GM18867 (cell line): ENCODE data around the gene LEMD2.

Experiments used
- ATAC-seq: cut with Tn5 transposase; IDR thresholded peaks from one replicate; pipeline ENCODE4 v1.9.1; 2021; ENCODE audit warnings: mild to moderate bottlenecking, moderate library complexity; ENCODE audit not compliant: unreplicated experiment

Gene LEMD2

DNA sequence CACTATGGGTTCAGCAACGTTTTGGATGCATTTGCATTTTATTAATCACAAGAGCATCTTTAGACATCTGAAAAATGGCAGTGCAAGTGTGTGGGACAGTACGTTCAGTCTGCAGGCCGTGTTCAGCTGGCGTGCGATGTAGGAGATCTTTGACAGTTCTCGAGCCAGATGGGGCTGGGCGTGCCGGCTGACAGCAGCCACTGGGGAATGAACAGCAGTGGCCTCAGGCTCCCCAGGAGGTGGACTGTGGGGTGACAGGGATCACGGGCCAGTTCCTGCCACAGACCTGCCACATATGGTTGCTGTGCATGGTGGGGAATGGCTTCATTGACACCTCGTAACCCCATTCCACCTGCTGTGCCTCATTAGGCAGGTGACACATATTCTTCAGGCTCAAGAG is 31.3 kb upstream of the LEMD2 start:
- no peak for ATAC-seq

GRCh38 chr6:33819021-33819420 is 30.1 kb upstream of the LEMD2 start:
- ATAC-seq, result no peak

DNA sequence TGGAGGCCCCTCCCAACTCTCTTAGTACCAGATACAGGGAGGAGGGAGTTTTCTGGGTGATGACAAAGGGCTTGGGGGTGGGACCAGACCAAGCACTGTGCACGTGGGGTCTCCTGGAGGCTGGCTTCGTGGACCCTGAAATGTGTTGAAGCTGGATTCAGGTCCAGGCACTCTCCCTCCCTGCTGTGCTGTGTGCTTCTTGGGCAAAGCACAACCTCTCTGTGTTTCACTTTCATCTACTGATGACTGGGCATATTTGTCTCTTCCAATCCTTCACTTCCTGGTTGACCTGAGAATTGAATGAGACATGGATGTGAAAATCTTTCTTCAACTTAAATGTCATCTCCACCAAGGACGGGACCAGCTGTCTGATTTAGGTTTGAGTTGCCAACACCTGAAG is 29.4 kb upstream of the LEMD2 start:
- no peak for ATAC-seq

DNA sequence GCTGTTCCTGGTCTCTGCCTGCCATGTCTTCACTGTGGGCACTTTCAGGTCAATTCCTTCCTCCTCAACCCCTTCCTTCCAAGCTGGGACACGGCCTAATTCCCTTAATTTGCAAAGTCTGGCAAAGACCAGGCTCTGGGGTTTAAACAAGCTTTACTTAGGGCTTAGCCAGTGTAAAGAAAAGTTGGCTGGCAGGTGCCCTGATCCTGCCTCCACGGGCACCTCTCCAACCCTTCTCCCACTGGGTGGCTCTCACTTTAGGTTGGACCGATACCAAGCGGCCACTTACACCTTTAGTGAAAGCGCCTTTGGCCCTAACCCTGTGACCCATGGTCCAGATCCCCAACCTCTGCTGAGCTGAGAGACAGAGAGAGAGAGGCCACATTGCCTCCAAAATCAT is 28.6 kb upstream of the LEMD2 start:
- ATAC-seq, result no peak

DNA sequence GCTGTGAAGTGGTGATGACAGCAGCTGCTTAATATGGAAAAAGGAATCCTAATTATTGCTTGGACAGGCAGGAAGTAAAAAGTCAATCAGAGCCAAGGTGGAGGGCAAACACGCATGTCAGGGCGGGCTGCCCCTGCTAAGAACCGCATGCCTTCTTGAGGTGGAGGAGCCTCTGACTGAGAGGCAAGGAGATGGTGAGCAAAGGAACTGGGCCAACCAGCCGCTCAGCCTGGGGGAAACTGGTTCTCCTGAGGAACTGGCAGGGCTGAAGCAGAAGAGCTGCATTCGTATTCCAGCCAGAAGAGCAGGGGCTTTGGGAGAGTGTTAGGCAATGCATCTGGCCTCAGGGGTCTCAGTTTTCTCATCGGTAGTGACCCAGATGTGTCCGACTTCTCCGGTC is 28.0 kb upstream of the LEMD2 start:
- ATAC-seq, result no peak

- ATAC-seq, result no peak
Observed at GRCh38 chr6:33815854-33816253, 26.9 kb upstream of the LEMD2 start.

- no peak for ATAC-seq
Observed at GRCh38 chr6:33813990-33814985, 25.4 kb upstream of the LEMD2 start.

DNA sequence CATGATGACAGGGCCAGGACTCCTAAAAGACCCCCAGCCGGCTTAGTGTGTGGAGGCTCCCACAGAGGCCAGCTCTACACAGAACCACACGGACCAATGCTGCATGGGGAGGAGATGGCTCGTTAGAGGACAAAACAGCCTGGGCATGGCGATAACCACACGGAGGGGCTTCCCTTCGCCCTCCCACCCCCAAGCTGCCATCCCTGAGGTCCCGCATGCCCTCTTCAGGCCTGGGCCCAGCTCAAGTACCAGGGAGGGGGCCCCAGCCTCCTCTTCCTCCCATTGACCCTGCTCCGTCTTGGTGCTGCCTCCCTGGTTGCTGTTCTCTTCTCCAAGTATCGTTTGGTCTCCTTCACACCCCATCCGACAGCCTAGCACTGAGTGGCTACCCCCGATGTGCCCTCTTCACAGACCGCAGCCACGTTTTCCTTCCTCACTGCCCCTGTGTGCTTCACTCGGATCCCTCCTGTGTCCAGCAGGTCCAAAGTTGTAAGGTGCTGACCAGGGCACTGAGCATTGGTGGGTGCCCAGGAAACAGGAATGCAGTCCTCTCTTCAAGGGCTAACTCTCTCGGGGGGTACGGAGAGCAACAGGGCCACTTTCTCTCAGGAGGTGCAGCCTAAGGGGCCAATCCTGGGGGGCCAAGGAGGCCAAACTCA is 24.4 kb upstream of the LEMD2 start:
- no peak for ATAC-seq

- no peak for ATAC-seq
Observed at GRCh38 chr6:33812669-33813068, 23.7 kb upstream of the LEMD2 start.

DNA sequence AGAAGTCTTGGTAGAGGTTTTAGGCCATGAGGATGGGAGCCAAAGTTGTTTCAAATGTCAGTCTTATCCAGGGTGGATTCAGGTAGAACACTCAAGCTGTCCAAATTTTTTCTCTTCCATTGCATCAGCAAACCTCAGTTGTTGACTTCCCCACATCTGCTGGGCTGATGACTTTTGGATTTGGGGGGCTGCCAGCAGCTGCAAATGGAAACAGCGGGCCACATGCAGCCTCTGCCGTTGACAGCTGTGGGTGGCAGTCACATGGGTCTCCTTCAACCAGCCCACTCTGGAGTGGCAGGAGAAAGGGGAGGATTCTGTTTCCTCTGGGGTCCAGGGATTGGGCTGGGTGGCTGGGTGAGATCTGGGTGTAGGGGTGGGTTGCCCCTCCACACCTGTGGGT is 20.7 kb upstream of the LEMD2 start:
- ATAC-seq, result no peak

- no peak for ATAC-seq
Observed at GRCh38 chr6:33808641-33809180, 19.8 kb upstream of the LEMD2 start.

GRCh38 chr6:33807606-33808005 is 18.7 kb upstream of the LEMD2 start:
- no peak for ATAC-seq

GRCh38 chr6:33806841-33807240 is 17.9 kb upstream of the LEMD2 start:
- ATAC-seq, result no peak

GRCh38 chr6:33803571-33804053 is 14.7 kb upstream of the LEMD2 start, which contains the start of gene MLN:
TSS of gene MLN (minus strand) at chr6:33804003. CDS start at chr6:33801163, 2,840 bp downstream.
- ATAC-seq, result no peak

DNA sequence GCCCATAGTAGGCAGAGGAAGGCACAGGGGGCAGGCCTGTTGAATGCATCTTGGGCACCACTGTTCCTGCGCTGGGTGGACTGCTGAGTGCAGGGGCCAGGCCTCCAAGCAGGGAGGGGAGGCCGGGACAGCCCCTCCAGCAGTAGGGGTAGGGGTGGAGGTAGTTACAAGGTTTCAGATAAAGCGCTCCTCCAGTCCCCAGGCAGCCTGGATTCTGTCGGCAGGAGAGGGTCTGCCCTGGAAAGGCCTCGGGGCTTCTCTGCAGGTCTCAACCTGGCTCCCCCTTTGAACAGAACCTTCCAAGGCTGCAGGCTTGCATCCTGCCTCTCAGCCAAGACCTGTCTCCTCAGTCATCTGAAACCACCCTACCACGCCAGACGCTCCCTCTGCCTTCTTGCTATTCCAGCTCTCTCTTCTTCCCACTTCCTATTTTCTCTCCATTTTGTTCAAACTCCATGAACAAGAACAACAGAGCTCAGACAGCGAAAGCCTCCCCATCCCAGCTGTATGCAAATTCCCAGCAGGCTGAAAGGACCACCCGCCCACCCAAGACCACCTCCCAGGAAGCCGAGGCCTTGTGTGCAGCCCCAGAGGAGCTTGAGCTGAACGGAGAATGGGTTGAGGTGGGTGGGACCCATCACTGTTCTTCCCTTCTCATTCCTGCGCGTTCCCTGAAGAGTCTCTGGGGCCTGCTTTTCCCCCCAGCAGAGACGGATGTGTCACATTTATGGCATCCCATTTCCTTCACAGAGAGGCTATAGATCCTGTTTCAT is 13.4 kb upstream of the LEMD2 start:
- ATAC-seq, result no peak

- ATAC-seq, result no peak
Observed at GRCh38 chr6:33801611-33802010, 12.7 kb upstream of the LEMD2 start.

DNA sequence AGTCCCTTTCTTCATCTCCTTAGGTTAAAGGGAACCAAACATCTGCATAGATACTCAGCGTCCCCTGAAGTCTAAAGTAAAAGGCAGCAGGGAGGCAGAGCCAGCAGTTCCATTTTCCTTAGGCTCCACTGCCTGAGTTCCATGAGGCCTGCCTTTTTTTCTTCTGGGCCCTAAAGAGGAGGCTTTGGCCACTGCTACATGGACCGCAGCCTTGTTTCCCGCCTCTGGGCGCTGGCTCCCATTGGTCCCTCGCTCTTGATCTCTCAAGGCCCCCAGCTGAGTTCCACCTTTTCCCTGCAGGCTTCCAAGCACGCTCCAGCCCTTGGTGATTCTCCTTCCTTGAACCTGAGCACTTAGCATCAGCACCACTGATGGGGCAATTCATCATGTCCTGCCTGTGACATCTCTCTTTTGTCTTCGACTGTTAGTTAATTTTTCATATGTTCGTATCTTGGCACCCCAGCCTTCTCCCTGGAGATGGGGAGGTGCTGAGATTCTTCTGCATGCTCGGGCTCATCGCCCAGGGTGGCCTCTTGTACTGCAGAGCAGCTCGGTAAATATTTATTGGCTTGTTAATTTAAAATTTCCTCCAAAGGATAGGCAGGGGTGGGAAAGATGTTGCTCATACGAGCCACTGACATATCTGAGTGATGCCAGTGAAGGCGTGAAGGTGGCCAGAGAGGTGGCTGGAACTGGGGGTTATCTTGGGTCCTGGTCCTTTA is 11.5 kb upstream of the LEMD2 start:
- ATAC-seq, result no peak

DNA sequence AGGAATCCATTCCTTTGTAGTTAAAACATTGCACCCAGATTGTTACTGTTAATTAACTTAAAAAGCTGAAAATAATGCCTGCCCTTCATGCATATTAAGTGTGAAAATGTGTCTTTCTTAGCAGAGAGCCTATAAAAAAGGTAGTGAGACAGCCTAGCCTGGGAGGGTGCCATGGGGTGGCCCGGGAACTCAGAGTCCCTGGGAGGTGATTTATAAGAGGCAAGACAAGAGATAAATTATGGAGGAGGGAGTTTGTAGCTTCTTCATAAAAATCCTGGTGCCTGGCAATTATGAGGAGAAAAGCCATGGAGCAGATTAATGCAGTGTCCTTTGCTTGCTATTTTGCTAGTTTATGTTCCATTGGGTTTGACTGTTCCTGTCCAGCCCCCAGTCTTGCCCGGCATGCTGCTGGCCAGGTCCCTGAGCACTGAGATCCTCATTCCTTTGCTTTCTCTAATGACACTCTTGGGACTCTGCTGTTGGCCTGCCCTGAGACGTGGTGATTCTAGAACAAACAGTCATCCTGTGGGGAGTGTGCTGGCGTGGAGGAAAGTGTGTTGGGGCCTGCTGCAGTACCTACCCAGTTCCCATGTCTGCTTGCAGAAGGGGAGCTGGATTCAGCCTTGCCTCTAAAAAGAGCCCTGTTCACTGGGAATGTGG is 10.7 kb upstream of the LEMD2 start:
- no peak for ATAC-seq

DNA sequence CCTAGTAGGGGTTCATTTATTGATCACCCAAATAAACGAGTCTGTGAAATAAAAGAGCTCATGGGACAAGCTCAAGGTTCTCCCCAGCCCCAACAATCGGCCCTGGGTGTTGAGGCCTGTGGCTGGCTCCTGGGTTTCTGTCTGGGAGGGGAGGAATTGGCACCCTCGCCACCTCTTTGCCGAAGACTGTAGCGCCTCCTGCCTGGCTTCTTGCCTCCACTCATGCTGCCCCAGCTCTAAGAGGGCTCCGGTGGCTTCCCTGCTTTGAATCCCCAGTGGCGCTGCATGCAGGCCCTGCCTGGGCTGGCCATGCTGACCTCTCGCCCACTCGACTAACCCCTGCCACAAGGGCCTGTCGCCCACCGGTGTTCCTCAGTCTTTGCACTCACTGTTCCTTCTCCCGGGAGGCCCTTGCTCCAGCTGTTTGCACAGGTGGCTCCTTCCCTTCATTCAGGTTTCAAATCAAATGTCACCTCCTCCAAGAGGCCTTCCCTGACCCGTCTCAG is 9.5 kb upstream of the LEMD2 start:
- ATAC-seq, result no peak
